Measurements from ENCODE around the gene MORN1. TPM values are rescaled to one million over a fixed set of nuclear protein-coding genes. Genes with fewer than 3 reads are reported as not detected.

Gene MORN1
- total and polyA plus RNA-seq, 11 donors, result 2.2 to 8.2 (median 3.8) TPM

- Histone ChIP-seq H3K4me3 (no peak overlapping the region), H3K27me3 (peaks cover 0 to 45% (median 8%) of the 10 kb centered on the region in 9 donors), H3K27ac (no peak overlapping the region), H3K36me3 (no peaks in the 10 kb centered on the region), H3K9me3 (peaks cover 0 to 23% (median 2%) of the 10 kb centered on the region in 12 donors), H3K4me1 (no peaks in the 10 kb centered on the region)
- WGBS, 4 donors, result 67 to 74% (median 70%) methylated on average over 11 to 18 of the region's 18 CpGs
- intact Hi-C loops (cut with DNase I), result no loop called here
- ATAC-seq (no peak), DNase-seq (no peak)
- TF ChIP-seq POLR2A (IDR thresholded peaks at IDR 0.05), result no peak
- TF ChIP-seq CTCF (IDR thresholded peaks at IDR 0.05), result no peak
These were observed 35.2 kb upstream of the MORN1 start for GRCh38 chr1:2426540-2426939.

DNA sequence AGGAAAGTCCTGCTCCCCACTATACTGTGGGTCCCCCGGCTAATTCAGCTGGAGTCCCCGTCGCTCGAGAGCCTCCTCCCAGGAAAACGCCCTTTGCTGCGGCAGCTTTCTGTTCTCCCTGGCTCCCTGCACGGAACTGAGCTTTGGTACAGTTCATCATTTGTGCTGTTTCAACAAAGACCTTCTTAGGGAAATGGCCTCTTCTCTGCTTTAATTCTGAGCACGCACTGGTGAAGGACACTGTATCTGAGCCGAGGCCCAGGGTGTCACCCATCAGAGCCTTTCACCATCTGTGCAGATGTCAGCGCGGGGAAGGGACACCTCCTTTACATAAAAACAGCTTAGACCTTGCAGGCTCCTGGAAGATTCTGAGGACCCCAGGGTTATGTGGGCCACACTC is 34.5 kb upstream of the MORN1 start:
- TF ChIP-seq CTCF (IDR thresholded peaks at IDR 0.05), result no peak
- TF ChIP-seq POLR2A (IDR thresholded peaks at IDR 0.05), result no peak
- H3K27ac ChIP-seq, result no peak overlapping the region
- WGBS, 4 donors, result 71 to 83% (median 76%) methylated on average over 10 to 11 of the region's 11 CpGs
- H3K27me3 ChIP-seq, result peaks cover 0 to 45% (median 8%) of the 10 kb centered on the region in 9 donors
- intact Hi-C loops (cut with DNase I), result no loop called here
- H3K9me3 ChIP-seq, result peaks cover 0 to 23% (median 2%) of the 10 kb centered on the region in 12 donors
- H3K4me3 ChIP-seq, result no peak overlapping the region
- H3K36me3 ChIP-seq, result no peaks in the 10 kb centered on the region
- no peaks in the 10 kb centered on the region for H3K4me1 ChIP-seq
- ATAC-seq (no peak), DNase-seq (no peak)

DNA sequence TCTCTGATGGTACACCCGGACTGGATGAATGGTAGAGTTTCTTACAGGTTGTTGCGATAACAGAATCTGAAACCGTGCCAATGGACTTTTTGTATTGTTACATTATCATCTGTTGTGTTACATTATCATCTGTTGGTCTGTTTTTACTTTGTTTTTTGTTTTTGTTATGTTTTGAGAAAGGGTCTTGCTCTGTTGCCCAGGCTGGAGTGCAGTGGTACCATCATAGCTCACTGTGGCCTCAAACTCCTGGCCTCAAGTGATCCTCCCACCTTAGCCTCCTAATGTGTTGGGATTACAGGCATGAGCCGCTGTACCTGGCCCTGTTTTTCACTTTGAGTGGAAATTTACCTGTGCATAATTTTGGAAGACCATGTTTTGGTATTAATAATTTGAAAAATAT is 31.2 kb upstream of the MORN1 start:
- H3K36me3 ChIP-seq, result no peaks in the 10 kb centered on the region

DNA sequence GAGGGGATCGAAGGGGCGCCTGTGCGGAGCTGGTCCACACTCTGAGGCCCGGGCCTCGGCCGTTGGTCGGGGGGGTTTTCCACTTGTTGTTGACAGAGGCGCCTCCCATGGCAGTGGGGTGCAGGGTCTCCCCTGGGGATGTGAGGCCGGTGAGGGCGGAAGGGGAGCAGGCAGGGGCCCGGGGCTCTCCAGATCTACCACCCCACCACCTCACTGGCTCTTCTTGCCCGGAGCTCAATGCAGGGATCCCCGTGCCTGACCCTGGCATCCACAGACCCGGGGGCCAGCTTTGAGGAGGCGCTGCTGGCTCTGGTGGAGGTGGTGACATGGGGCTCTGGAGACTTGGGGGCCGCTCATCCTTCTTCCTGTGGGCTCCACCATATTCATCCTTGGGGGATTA is 28.1 kb upstream of the MORN1 start:
- no peak overlapping the region for H3K4me3 ChIP-seq
- H3K9me3 ChIP-seq, result peaks cover 0 to 14% (median 0%) of the 10 kb centered on the region in 12 donors
- H3K36me3 ChIP-seq, result no peaks in the 10 kb centered on the region
- ATAC-seq (no peak), DNase-seq (peak in 1 of 5 donors; percentile 47)
- 72 to 81% (median 78%) methylated on average over 12 to 16 of the region's 16 CpGs for WGBS, 4 donors
- TF ChIP-seq CTCF (IDR thresholded peaks at IDR 0.05) (no peak), POLR2A (IDR thresholded peaks at IDR 0.05) (no peak)
- H3K4me1 ChIP-seq, result peaks cover 0 to 4% (median 2%) of the 10 kb centered on the region in 12 donors
- no peak overlapping the region for H3K27ac ChIP-seq
- peaks cover 7 to 59% (median 33%) of the 10 kb centered on the region in 9 donors for H3K27me3 ChIP-seq
- intact Hi-C loops (cut with DNase I), result loop anchor here in 8 of 10 donors (5.0 to 10.0 kb wide), 4 partner anchors 165 to 1005 kb away; partner anchors contain the start of gene PRXL2B (in 1 of the 8)

More for the DNA sequence above, 31.2 kb upstream of the MORN1 start:
- intact Hi-C loops (cut with DNase I), result no loop called here
- ATAC-seq (no peak), DNase-seq (no peak)
- Histone ChIP-seq H3K4me1 (no peaks in the 10 kb centered on the region), H3K27me3 (peaks cover 6 to 53% (median 22%) of the 10 kb centered on the region in 9 donors), H3K9me3 (peaks cover 0 to 14% (median 0%) of the 10 kb centered on the region in 12 donors), H3K27ac (no peak overlapping the region), H3K4me3 (no peak overlapping the region)
- TF ChIP-seq CTCF (IDR thresholded peaks at IDR 0.05), result no peak
- TF ChIP-seq POLR2A (IDR thresholded peaks at IDR 0.05), result no peak
- WGBS, 4 donors, result 82 to 88% (median 85%) methylated on average over 4 of the region's 4 CpGs
